Heart right ventricle (tissue), 16 donors: ENCODE results near the gene DDX10. TPM values are rescaled to one million over a fixed set of nuclear protein-coding genes. Genes with fewer than 3 reads are reported as not detected.

Experiments
- ATAC-seq, 8 donors: fragments of 200-7000 bp; cut with Tn5 transposase; one replicate each; pipeline ENCODE4 v1.9.1; 2020; ENCODE audit warnings: mild to moderate bottlenecking in 8 of 8, moderate library complexity in 8 of 8, moderate number of reproducible peaks in 1 of 8
- DNase-seq, 2 donors: peaks; one replicate each; pipeline ENCODE4 v3.0.0-alpha.2; 2020
- H3K27ac ChIP-seq, 10 donors: fragments of 200-600 bp; sonication (generic) in 2 of 10; one replicate each; pipeline versions ENCODE4 v1.5.0 to v1.8.0; 2020 to 2022; ENCODE audit warnings: mild to moderate bottlenecking in 3 of 10
- H3K27me3 ChIP-seq, 7 donors: fragments of 200-600 bp; one replicate each; pipeline ENCODE4 v1.8.0; 2021 to 2022; ENCODE audit warnings: mild to moderate bottlenecking in 2 of 7
- H3K36me3 ChIP-seq, 9 donors: fragments of 200-600 bp; sonication (generic) in 1 of 9; one replicate each; pipeline versions ENCODE4 v1.5.0 to v1.8.0; 2020 to 2022; ENCODE audit warnings: mild to moderate bottlenecking in 2 of 9
- H3K4me1 ChIP-seq, 9 donors: fragments of 200-600 bp; sonication (generic) in 1 of 9; one replicate each; pipeline versions ENCODE4 v1.5.0 to v1.8.0; 2020 to 2022; ENCODE audit warnings: mild to moderate bottlenecking in 4 of 9
- H3K4me3 ChIP-seq, 10 donors: fragments of 200-600 bp; sonication (generic) in 2 of 10; one replicate each; pipeline versions ENCODE4 v1.5.0 to v1.8.0; 2020 to 2022; ENCODE audit warnings: mild to moderate bottlenecking in 7 of 10, moderate library complexity in 2 of 10
- H3K9me3 ChIP-seq, 11 donors: fragments of 200-600 bp in 10 of 11; sonication (generic) in 2 of 11; one replicate each; pipeline versions ENCODE4 v1.5.0 to v1.8.0; 2013 to 2022; ENCODE audit warnings: mild to moderate bottlenecking in 2 of 11, control low read depth in 1 of 11, moderate library complexity in 1 of 11
- WGBS, 2 donors: extraction: QIAGEN DNeasy Blood & Tissue Kit; methylation state at CpG; one replicate each; pipeline ENCODE4 v1.1.7; 2013; ENCODE audit warnings: inconsistent platforms in 1 of 2; 5-methylcytosine and 5-hydroxymethylcytosine counted together
- intact Hi-C, 10 donors: fragments of 100-400 bp; cut with DNase I; formaldehyde crosslinking; loops; one replicate each; pipeline versions ENCODE4 v1.11.1 to v1.14.2; 2022
- polyA plus RNA-seq, 2 donors: library from polyadenylated mRNA; stranded (reverse); fragments of 200-250 nt; gene quantifications; one replicate each; pipeline ENCODE4 v1.2.3, GENCODE V29; 2013
- total RNA-seq, 10 donors: library from RNA; stranded (reverse); fragmentation: NEBNext Ultra II Directional in 3 of 10; extraction: Animal tissue kit (Norgen Biotek cat#: 25700) in 3 of 10; gene quantifications; one replicate each; pipeline versions ENCODE4 v1.2.1 to v1.2.4, GENCODE V29; 2021 to 2023
- TF ChIP-seq, protein P1 (sequence below), 9 donors: fragments of 200-600 bp; sonication (generic) in 2 of 9; IDR thresholded peaks; one replicate each; pipeline versions ENCODE4 v1.5.0 to v1.8.0; 2021 to 2022; ENCODE audit warnings: antibody characterized with exemption in 9 of 9, mild to moderate bottlenecking in 5 of 9, moderate library complexity in 1 of 9
- donor health status: Arrhythmogenic right ventricular cardiomyopathy.
- donor health status: ischemic (EF 13 %, LVEDD 7.1; RV severe dilation, severe dysfunction).
- donor health status: healthy with polysubstance abuse.
- donor health status: DM: no; HTN: yes; CAD: no.
- donor health status: DM: no; HTN: no; CAD: no.
- donor health status: ischemic (EF 25% LVEDD 6.9; RV normal size, moderate dysfunction).
- donor health status: ischemic (EF 25% LVEDD 5.7; RV mildly dilated, moderate dysfunction).
- donor health status: healthy.
- donor health status: DM: yes; HTN: yes; CAD: no.
- donor health status: Ischemic cardiomyopathy.
- donor health status: ischemic (EF 35%, LVEDD 5.7; RV mildly dilated, moderate dysfunction).
- donor health status: nonischemic (EF 11% LVEDD 7.7; RV severe dilation, severe dysfunction).
- donor health status: DM: yes; HTN: yes; CAD: no.
- donor health status: PGD.
- donor health status: ischemic (EF 29% LVEDD 5.4; RV normal size, mild dysfunction).
- donor health status: nonischemic (EF 23%, LVEDD 6.1; RV moderate dilation, normal function).

The DDX10 gene
- total and polyA plus RNA-seq, 12 donors = 9.3 to 15.3 (median 11.5) TPM

DNA sequence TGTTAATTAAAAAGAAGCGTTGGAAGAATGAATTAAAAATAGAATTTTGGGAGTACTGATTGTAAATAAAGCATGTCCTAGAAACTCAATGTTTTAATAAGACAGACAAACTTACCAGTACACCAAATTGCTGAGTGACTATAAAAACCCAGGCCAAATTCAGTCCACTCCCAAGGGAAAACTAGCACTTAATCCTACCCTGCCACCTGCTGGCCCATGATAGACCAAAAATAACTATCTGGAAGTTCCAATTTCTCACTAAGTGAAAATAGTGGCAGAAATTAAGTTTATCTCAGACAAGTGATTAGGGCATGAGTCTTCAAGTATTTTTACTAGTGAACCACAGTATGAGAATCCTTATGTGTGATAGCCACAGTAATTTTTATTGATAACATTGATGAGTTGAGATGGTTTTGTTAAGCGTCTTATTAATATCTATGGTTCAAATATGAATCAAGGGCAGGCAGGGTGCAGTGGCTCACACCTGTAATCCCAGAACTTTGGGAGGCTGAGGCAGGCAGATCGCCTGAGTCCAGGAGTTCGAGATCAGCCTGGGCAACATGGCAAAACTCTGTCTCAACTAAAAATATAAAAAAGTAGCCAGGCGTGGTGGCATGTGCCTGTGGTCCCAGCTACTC, 9.8 kb upstream of the DDX10 start:
- H3K36me3 ChIP-seq = no peaks in the 10 kb centered on the region
- intact Hi-C loops = loop anchor here in 6 of 10 donors (5.0 to 10.0 kb wide), 10 partner anchors 188 to 1090 kb away; partner anchors contain the start of genes CUL5 (in 2 of the 6), ALKBH8 (in 1 of the 6) and C11orf65 (in 1 of the 6)
- peak in 1 of 2 donors; percentile 27 for DNase-seq
- H3K27ac ChIP-seq = no peak overlapping the region
- TF ChIP-seq, protein P1, sequence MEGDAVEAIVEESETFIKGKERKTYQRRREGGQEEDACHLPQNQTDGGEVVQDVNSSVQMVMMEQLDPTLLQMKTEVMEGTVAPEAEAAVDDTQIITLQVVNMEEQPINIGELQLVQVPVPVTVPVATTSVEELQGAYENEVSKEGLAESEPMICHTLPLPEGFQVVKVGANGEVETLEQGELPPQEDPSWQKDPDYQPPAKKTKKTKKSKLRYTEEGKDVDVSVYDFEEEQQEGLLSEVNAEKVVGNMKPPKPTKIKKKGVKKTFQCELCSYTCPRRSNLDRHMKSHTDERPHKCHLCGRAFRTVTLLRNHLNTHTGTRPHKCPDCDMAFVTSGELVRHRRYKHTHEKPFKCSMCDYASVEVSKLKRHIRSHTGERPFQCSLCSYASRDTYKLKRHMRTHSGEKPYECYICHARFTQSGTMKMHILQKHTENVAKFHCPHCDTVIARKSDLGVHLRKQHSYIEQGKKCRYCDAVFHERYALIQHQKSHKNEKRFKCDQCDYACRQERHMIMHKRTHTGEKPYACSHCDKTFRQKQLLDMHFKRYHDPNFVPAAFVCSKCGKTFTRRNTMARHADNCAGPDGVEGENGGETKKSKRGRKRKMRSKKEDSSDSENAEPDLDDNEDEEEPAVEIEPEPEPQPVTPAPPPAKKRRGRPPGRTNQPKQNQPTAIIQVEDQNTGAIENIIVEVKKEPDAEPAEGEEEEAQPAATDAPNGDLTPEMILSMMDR (IDR thresholded peaks at IDR 0.05) = peak in 8 of 9 donors; percentile 36 to 68 (median 58)
- WGBS, 2 donors = 58 to 65% methylated on average over 5 of the region's 5 CpGs
- no peaks in the 10 kb centered on the region for H3K4me1 ChIP-seq
- peaks cover 0 to 5% (median 0%) of the 10 kb centered on the region in 11 donors for H3K9me3 ChIP-seq
- ATAC-seq = peak in 2 of 8 donors; percentile 33 to 52
- no peak overlapping the region for H3K4me3 ChIP-seq
- peaks cover 0 to 10% (median 0%) of the 10 kb centered on the region in 7 donors for H3K27me3 ChIP-seq

DNA sequence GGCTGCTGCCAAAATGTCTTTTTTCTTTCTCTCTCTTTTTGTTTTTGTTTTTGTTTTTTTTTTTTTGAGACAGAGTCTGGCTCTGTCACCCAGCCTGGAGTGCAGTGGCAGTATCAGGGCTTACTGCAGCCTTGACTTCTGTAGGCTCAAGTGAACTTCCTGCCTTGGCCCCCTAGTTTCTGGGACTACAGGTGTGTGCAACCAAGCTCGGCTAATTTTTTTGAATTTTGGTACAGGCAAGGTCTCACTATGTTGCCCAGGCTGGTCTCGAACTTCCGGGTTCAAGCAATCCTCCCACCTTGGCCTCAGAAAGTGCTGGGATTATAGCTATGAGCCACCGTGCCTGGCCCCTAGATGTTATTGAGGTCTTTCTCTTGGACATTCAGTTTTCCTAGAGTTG, 2.2 kb upstream of the DDX10 start:
- DNase-seq (no peak), ATAC-seq (no peak)
- H3K27ac ChIP-seq = no peak overlapping the region
- H3K36me3 ChIP-seq = peaks cover 0 to 9% (median 0%) of the 10 kb centered on the region in 9 donors
- intact Hi-C loops = loop anchor here in 2 of 10 donors (5.0 to 10.0 kb wide), 4 partner anchors 168 to 658 kb away; partner anchors contain the start of genes ACAT1 (in 1 of the 2), C11orf65 (in 1 of the 2), CUL5 (in 1 of the 2) and POGLUT3 (in 1 of the 2)
- H3K27me3 ChIP-seq = peaks cover 0 to 10% (median 0%) of the 10 kb centered on the region in 7 donors
- TF ChIP-seq, protein P1 (IDR thresholded peaks at IDR 0.05) = no peak
- WGBS, 2 donors = 92 to 94% methylated on average over 4 of the region's 4 CpGs
- H3K9me3 ChIP-seq = no peaks in the 10 kb centered on the region
- H3K4me3 ChIP-seq = no peak overlapping the region
- peaks cover 7 to 30% (median 28%) of the 10 kb centered on the region in 9 donors for H3K4me1 ChIP-seq

DNA sequence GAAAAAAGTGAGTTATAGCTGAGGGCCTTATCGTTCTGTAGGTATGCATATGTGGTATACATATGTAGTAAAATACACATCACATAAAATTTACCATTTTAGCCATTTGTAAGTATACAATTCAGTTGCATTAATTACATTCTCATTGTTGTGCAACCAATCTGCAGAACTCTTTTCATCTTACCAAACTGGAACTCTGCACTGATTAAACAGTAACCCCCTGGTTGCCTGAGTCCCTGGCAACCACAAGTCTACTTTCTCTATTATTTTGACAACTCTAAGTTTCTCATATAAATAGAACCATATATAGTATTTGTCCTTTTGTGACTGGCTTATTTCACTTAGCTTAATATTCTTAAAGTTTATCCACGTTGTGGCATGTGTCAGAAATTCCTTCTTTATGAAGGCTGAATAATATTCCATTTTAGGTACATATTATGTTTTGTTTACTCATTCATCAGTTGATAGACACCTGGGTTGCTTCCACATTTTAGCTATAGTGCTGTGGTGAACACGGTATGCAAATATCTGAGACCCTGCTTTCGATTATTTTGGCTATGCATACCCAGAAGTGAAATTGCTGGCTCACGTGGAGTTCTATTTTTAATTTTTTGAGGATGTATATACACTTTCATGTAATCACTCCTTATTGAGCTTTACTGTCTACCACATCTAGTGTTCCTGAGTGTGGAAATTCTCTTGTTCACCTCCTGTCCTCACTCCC, 1.6 kb upstream of the DDX10 start:
- intact Hi-C loops = loop anchor here in 2 of 10 donors (5.0 to 10.0 kb wide), 4 partner anchors 169 to 659 kb away; partner anchors contain the start of genes ACAT1 (in 1 of the 2), C11orf65 (in 1 of the 2), CUL5 (in 1 of the 2) and POGLUT3 (in 1 of the 2)
- H3K27me3 ChIP-seq = peaks cover 0 to 5% (median 0%) of the 10 kb centered on the region in 7 donors
- H3K27ac ChIP-seq = no peak overlapping the region
- no peak overlapping the region for H3K4me3 ChIP-seq
- TF ChIP-seq, protein P1 (IDR thresholded peaks at IDR 0.05) = no peak
- peaks cover 7 to 36% (median 30%) of the 10 kb centered on the region in 9 donors for H3K4me1 ChIP-seq
- H3K36me3 ChIP-seq = peaks cover 0 to 15% (median 0%) of the 10 kb centered on the region in 9 donors
- ATAC-seq (no peak), DNase-seq (no peak)
- 83 to 84% methylated on average over 5 of the region's 5 CpGs for WGBS, 2 donors
- H3K9me3 ChIP-seq = no peaks in the 10 kb centered on the region

DNA sequence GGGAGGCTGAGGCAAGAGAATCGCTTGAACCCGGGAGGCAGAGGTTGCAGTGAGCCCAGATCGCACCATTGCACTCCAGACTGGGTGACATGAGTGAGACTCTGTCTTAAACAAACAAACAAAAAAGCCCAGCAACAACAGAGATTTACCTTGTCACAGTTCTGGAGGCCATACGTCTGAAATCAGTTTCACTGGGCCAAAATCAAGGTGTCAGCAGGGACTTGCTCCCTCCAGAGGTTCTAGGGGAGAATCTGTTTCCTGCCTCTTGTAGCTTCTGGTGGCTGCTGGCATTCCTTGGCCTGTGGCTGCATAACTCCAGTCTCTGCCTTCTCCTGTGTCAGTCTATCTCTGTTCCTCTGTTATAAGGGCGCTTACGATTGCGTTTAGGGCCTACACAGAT, 1.5 kb downstream of the DDX10 start:
- ATAC-seq = no peak
- Histone ChIP-seq H3K27ac (no peak overlapping the region), H3K4me1 (peaks cover 7 to 42% (median 30%) of the 10 kb centered on the region in 9 donors), H3K4me3 (peak overlapping the region in 2 of 10 donors; percentile 81 to 98), H3K36me3 (peaks cover 0 to 21% (median 0%) of the 10 kb centered on the region in 9 donors), H3K27me3 (no peaks in the 10 kb centered on the region), H3K9me3 (no peaks in the 10 kb centered on the region)
- WGBS, 2 donors = 96 to 98% methylated on average over 7 of the region's 7 CpGs
- intact Hi-C loops = loop anchor here in 2 of 10 donors (10.0 kb wide), 3 partner anchors 172 to 662 kb away; partner anchors contain the start of genes C11orf65 (in 1 of the 2), CUL5 (in 1 of the 2) and POGLUT3 (in 1 of the 2)
- DNase-seq = no peak
- TF ChIP-seq, protein P1 (IDR thresholded peaks at IDR 0.05) = no peak
